ENCODE results near the gene VGLL2.
"Not testable (repeated sequence)": the region's sequence is repeated elsewhere in the genome, so short reads cannot be mapped to it uniquely, and the experiment has no call there.

The VGLL2 gene, protein sequence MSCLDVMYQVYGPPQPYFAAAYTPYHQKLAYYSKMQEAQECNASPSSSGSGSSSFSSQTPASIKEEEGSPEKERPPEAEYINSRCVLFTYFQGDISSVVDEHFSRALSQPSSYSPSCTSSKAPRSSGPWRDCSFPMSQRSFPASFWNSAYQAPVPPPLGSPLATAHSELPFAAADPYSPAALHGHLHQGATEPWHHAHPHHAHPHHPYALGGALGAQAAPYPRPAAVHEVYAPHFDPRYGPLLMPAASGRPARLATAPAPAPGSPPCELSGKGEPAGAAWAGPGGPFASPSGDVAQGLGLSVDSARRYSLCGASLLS

GRCh38 chr6:117265410-117266256 lies at the start of gene VGLL2:
Gene VGLL2 (plus strand): TSS chr6:117265558. CDS start chr6:117265764, 206 bp downstream.
- DNase-seq (ENCODE audit: low spot score): no peak

DNA sequence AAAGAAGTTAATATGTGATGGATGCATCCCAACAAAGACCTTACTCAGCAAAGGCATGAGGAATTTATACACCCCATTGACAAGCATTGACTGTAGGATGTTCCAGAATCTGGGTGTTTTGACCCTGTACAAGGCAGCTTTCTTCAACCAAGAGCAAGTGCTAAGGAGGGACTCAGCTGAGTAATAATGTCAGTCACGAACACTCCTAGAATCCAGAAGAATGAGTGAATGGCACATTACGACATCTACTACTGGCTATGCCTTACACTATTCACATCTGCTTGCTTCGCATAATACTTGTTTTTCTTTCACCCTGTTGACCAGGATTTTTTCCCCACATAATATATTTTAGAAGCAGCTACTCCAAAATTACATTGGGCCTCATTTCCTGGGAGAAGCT lies 42.5 kb upstream of the VGLL2 start:
- no peak for DNase-seq (ENCODE audit: low spot score)

- no peak for DNase-seq (ENCODE audit: low spot score)
These were observed 38.6 kb upstream of the VGLL2 start for GRCh38 chr6:117226778-117227177.

- DNase-seq (ENCODE audit: low spot score): no peak
These were observed 38.0 kb upstream of the VGLL2 start for GRCh38 chr6:117227245-117227962.

- no peak for DNase-seq (ENCODE audit: low spot score)
These were observed 37.2 kb upstream of the VGLL2 start for GRCh38 chr6:117228202-117228601.

DNA sequence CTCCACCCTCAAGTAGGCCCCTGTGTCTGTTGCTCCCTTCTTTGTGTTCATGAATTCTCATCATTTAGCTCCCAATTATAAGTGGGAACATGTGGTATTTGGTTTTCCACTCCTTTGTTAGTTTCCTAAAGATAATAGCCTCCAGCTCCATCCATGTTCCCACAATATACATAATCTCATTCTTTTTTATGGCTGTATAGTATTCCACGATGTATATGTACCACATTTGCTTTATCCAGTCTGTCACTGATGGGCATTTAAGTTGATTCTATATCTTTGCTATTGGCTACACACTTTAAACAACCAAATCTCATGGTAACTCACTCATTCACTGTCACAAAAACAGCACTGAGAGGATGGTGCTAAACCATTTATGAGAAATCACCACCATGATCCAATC lies 35.5 kb upstream of the VGLL2 start:
- no peak for DNase-seq (ENCODE audit: low spot score)

- no peak for DNase-seq (ENCODE audit: low spot score)
These were observed 33.9 kb upstream of the VGLL2 start for GRCh38 chr6:117231466-117231865.

- no peak for DNase-seq (ENCODE audit: low spot score)
These were observed 33.2 kb upstream of the VGLL2 start for GRCh38 chr6:117232196-117232595.

- DNase-seq (ENCODE audit: low spot score): no peak
These were observed 32.2 kb upstream of the VGLL2 start for GRCh38 chr6:117233145-117233544.

DNA sequence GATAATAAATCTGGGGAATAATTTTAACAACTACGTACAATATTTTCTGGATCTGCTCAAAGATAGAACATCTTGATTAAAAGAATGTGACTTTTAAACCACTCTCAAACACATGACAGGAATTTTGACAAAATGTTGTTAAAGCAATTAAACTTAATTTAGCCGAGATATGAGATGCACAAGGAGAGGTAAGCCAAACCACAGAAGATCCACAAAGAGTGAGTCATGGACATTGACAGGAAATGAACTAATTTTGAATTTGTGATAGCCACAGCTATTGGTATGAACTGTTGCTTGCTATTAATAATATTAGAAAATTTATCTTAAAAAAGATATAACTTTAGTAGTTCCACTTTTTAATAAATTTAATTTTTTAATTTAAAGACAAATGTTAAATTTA lies 27.8 kb upstream of the VGLL2 start:
- DNase-seq (ENCODE audit: low spot score): no peak

DNA sequence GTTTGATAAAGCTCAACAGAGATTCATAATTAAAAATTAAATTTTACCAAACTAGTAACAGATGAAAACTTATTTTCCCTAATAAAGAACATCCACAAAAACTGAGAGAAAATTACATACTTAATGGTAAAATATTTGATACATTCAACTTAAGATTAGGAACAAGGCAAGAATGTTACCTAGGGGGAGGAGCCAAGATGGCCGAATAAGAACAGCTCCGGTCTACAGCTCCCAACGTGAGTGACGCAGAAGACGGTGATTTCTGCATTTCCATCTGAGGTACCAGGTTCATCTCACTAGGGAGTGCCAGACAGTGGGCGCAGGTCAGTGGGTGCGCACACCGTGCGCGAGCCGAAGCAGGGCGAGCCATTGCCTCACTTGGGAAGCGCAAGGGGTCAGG lies 20.8 kb upstream of the VGLL2 start:
- DNase-seq (ENCODE audit: low spot score): not testable (repeated sequence)

GRCh38 chr6:117244979-117245378 lies 20.4 kb upstream of the VGLL2 start:
- DNase-seq (ENCODE audit: low spot score): not testable (repeated sequence)

- DNase-seq (ENCODE audit: low spot score): no peak
These were observed 11.6 kb upstream of the VGLL2 start for GRCh38 chr6:117253785-117254184.

DNA sequence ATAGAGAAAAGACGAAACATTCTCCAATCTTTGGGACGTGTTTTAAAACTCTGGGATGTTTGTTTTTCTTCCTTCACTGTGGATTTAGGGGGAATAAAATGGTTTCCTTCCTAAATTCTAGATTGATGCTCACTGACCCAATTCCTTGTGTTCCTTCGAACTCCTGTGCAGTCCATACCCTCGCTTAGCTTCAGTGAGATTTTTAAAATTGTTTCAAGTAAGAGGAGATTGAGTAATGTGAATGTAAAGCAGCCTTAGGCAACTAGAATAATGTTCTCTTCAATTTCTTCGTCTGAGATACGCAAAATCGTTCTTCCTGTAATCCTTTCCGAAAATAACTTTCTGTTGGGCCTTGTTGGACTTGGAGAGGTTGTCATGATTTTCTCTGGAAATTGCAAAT lies 2.6 kb upstream of the VGLL2 start:
- DNase-seq (ENCODE audit: low spot score): no peak

- no peak for DNase-seq (ENCODE audit: low spot score)
These were observed 1.9 kb upstream of the VGLL2 start for GRCh38 chr6:117263353-117263927.

- no peak for DNase-seq (ENCODE audit: low spot score)
These were observed 1.0 kb upstream of the VGLL2 start for GRCh38 chr6:117264369-117264691.

DNA sequence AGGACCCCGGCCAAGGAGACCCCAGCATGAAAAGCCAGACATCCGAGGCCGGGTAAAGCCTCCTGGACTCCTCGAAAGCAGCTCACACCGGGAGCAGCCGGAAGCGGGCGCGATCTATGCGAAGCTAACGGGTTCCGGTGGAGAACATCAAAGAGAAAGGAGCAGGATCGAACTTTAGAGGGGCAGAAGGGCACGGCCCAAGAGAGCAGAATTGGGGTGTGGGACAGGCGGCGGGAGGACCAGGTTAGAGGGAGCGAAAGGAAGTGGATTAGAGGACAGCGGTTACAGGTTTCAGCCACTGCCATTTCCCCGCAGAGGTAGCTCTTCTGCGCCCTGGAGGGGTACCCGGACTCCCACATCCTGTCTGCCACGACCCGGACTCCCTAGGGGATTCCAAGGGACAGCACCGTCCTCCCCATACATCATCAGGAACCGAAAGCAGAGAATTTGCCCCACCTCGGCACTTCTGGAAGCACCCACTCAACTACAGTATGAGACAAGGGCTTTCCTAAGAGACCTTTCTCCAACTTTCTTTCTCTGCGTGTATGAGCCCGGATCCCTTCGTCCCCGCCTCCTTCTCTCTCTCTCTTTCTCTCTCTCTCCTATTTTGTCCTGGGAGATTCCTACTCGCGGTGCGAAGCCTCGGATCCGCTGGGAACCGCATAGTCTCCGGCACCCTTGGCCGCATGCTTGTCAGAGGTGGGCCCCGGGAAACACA lies 507 bp upstream of the VGLL2 start:
- no peak for DNase-seq (ENCODE audit: low spot score)

GRCh38 chr6:117266257-117267053 lies 1.1 kb downstream of the VGLL2 start:
- no peak for DNase-seq (ENCODE audit: low spot score)

DNA sequence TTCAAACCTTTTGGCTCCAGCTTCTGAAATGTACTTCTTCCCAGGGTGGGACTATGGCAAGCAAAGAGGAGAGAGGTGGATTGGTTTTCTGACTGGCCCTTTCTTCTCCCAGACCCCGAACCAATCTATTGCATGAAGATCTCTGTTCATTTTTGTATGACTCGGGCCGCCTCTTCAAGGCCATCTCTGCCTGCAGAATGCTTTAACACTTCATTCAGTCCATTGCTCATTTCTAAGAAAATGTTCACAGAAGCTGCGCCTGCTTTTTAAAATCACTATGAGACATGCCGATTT lies 1.6 kb downstream of the VGLL2 start:
- no peak for DNase-seq (ENCODE audit: low spot score)

DNA sequence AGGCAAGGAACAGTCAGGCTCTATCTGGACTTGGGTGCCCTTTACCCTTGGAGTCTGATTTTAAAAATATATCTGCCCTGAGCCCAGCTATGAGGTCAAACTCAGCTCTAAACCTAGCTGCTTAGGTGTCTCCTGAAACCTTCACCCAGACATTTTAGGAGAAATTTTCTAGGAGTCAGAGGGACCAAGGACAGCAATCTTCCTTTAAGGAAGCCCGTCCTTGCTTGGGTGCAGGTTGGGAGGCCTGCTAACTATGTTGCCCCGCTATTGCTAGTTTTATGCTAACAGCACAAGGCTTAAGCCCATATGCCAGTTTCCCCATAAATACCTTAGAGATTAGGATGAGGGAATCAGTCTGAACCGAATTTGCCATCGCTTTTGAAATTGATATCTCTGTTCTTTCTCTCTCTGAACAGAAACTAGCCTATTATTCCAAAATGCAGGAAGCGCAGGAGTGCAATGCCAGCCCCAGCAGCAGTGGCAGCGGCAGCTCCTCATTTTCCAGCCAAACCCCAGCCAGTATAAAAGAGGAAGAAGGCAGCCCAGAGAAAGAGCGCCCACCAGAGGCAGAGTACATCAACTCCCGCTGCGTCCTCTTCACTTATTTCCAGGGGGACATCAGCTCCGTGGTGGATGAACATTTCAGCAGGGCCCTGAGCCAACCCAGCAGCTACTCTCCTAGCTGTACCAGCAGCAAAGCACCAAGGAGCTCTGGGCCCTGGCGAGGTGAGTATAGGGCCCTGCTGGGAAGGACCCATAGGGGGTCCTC lies 2.6 kb downstream of the VGLL2 start:
- DNase-seq (ENCODE audit: low spot score): no peak

DNA sequence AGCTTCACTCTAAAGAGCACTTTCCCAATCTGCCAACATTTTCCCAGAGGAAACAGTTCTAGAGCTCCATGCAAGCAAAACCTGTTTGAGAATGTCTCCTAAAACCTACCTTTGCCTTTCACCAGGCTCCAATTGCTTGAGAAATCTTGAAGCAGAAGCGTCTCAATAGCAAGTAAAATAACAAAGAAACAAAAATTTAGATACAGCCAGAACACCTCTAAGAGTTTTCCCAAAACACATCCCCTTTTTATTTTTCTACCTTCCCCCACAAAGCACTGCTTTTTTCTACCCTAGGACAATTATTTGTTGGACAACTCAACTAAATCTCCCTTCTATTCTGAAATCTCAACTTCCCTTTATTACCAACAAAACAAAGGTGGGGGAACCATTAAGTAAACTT lies 3.6 kb downstream of the VGLL2 start:
- DNase-seq (ENCODE audit: low spot score): no peak

Measured in CD4-positive, alpha-beta T cell treated with Interleukin-15 for 4 hours (primary cell).